Uterus (tissue), 2 donors: ENCODE results near the gene ELOVL5.

ENCODE experiments used
- POLR2A ChIP-seq, 2 donors: fragments of 450-650 bp; IDR thresholded peaks; one replicate each; pipeline ENCODE4 v1.6.1; 2016; ENCODE audit warnings: antibody characterized with exemption in 2 of 2, mild to moderate bottlenecking in 1 of 2, moderate library complexity in 1 of 2
- TF ChIP-seq, protein P1 (sequence below), 4 experiments: fragments of 200-600 bp in 2 of 4; fragments of 450-650 bp in 2 of 4; sonication (generic) in 2 of 4; IDR thresholded peaks; one replicate each; pipeline ENCODE4 v1.5.1; 2016 to 2019; ENCODE audit warnings: antibody characterized with exemption in 4 of 4, mild to moderate bottlenecking in 2 of 4, moderate library complexity in 1 of 4

DNA sequence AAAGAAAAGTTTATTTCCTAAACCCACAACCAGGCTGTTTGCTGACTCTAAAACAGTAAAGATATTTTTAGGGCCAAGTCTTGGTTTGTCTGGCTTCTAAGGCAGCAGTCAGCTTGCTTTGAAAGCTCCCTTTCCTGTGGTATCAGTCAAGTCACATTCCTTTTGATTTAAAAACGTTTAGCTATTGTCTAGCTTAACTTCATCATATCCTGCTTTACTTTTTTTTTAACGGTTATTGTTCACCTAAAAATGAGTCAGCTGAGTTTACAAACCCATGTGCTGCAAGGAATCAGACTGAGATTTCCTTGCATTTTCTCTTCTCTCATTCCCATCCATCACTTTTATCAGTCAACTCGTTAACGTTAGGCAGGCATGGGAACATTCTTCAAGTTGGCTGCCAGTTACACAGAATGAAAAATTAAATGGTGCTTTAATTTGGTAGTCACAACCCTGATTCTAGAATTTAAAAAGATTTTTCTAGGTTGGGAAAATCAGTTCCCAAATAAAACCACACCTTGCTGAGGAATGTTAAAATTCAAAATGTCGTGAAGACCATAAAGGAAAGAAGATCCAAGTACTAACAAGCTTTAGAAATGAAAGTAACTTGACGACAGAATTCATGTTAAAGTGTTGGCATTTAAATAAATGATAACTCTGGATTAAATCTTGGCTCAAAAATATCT, 45.9 kb downstream of the ELOVL5 start:
- TF ChIP-seq, protein P1, sequence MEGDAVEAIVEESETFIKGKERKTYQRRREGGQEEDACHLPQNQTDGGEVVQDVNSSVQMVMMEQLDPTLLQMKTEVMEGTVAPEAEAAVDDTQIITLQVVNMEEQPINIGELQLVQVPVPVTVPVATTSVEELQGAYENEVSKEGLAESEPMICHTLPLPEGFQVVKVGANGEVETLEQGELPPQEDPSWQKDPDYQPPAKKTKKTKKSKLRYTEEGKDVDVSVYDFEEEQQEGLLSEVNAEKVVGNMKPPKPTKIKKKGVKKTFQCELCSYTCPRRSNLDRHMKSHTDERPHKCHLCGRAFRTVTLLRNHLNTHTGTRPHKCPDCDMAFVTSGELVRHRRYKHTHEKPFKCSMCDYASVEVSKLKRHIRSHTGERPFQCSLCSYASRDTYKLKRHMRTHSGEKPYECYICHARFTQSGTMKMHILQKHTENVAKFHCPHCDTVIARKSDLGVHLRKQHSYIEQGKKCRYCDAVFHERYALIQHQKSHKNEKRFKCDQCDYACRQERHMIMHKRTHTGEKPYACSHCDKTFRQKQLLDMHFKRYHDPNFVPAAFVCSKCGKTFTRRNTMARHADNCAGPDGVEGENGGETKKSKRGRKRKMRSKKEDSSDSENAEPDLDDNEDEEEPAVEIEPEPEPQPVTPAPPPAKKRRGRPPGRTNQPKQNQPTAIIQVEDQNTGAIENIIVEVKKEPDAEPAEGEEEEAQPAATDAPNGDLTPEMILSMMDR (IDR thresholded peaks at IDR 0.05): peak in 1 of 4 experiments; percentile 4
- TF ChIP-seq POLR2A (IDR thresholded peaks at IDR 0.05): peak in 1 of 2 donors; percentile 62
